ENCODE data around the gene PHF12.

DNA sequence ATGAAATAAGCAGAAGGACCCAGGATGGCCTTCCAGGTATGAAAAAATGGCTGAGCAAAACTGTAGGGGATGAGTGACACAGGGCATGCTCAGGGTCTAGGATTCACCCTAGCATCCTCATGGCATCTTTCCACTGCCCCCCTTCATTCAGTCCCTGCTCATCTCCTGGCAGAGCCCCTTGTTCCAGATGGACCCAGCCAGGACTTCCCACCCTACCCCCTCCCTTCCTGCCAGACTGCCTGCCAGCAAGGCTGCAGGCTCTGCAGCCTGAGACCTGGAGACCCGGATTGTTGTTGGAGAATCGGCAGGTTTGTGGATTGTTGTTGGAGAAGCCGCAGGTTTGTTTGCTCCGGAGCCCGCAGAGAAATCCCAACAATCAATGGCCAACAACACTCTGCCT, 47.9 kb upstream of the PHF12 start:
- no peak for TF ChIP-seq POLR2A (IDR thresholded peaks at IDR 0.05; ENCODE audit: low read depth)
- TF ChIP-seq, protein P1, sequence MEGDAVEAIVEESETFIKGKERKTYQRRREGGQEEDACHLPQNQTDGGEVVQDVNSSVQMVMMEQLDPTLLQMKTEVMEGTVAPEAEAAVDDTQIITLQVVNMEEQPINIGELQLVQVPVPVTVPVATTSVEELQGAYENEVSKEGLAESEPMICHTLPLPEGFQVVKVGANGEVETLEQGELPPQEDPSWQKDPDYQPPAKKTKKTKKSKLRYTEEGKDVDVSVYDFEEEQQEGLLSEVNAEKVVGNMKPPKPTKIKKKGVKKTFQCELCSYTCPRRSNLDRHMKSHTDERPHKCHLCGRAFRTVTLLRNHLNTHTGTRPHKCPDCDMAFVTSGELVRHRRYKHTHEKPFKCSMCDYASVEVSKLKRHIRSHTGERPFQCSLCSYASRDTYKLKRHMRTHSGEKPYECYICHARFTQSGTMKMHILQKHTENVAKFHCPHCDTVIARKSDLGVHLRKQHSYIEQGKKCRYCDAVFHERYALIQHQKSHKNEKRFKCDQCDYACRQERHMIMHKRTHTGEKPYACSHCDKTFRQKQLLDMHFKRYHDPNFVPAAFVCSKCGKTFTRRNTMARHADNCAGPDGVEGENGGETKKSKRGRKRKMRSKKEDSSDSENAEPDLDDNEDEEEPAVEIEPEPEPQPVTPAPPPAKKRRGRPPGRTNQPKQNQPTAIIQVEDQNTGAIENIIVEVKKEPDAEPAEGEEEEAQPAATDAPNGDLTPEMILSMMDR (IDR thresholded peaks at IDR 0.05): no peak
- no peak for TF ChIP-seq POLR2AphosphoS5 (IDR thresholded peaks at IDR 0.05)
